ENCODE measurements around the gene RAB31.
"Not testable (repeated sequence)": the region's sequence is repeated elsewhere in the genome, so short reads cannot be mapped to it uniquely, and the experiment has no call there.

The RAB31 gene

DNA sequence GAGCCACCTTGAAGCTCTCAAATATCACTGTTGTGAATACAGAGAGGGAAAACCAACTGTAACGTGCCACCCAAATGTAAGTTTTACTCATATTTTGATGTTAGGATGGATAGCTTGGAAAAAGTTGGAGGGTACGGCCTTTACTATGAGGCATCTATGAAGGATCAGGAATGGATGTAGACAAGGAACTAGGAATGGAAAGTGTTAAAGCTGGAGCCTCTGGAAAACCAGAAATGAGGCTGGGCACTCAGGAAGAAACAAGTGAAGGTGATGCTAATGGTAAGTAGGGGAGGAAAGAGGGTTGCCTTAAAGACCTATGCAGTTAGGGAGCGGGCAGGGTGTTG is 177.9 kb downstream of the RAB31 start:
- Mint-ChIP-seq H3K27me3 (no peaks in the 10 kb centered on the region), H3K4me3 (no peak overlapping the region), H3K9me3 (no peaks in the 10 kb centered on the region), H3K27ac (no peak overlapping the region), H3K36me3 (ENCODE audit: low read depth) (no peaks in the 10 kb centered on the region), H3K4me1 (ENCODE audit: low read depth) (no peaks in the 10 kb centered on the region)
- DNase-seq: no peak

DNA sequence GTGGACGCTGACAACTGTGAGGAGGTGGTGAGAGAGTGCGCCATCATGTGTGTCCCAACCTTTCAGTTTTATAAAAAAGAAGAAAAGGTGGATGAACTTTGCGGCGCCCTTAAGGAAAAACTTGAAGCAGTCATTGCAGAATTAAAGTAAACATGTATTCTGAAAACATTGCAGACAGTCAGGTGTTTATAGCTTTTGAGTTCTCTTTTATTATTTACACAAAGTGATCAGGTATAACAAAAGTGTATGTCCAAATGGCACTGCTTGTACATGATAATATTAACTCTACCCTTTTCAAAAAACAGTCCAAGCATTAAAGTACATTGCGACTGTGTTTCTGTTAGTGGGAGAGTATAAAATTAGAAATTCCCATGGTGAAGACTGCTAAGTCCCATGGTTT is 179.9 kb downstream of the RAB31 start:
- Mint-ChIP-seq H3K9me3 (no peaks in the 10 kb centered on the region), H3K4me3 (no peak overlapping the region), H3K27me3 (no peaks in the 10 kb centered on the region), H3K36me3 (ENCODE audit: low read depth) (no peaks in the 10 kb centered on the region), H3K4me1 (ENCODE audit: low read depth) (no peaks in the 10 kb centered on the region), H3K27ac (no peak overlapping the region)
- DNase-seq: no peak

DNA sequence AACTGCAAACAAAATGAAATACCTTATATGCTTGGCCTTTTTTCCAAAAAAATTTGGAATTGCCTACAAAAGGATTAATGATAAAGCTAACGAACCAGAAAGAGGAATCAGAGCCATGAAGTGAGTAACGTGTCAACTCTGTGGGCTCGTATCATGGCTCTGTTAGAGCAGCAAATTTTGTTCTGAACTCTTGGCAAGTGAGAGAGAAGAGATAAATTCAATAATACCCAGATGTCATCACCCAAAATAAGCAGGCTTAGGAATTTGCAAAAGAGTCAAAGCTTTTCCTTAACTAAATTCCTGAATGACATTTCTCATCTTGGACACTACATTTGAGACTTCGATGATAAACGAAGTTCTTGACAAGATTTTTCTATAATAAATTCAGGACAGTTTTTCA is 182.1 kb downstream of the RAB31 start:
- H3K36me3 Mint-ChIP-seq (ENCODE audit: low read depth): no peaks in the 10 kb centered on the region

DNA sequence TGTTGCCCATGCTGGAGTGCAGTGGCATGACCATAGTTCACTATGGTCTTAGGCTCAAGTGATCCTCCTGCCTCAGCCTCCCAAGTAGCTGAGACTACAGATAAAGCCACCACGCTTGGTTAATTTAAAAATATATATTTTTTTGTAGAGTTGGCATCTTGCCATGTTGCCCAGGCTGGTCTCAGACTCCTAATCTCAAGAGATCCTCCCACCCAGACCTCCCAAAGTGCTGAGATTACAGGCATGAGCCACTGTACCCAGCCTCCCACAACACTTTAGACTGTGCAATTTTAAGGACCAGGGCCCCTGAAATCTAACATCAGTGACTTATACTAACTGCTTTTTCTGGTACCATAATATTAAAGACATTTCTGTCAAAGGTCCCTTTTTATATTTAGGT is 182.9 kb downstream of the RAB31 start:
- H3K4me3 Mint-ChIP-seq: no peak overlapping the region
- H3K36me3 Mint-ChIP-seq (ENCODE audit: low read depth): no peaks in the 10 kb centered on the region
- no peak for DNase-seq
- H3K9me3 Mint-ChIP-seq: no peaks in the 10 kb centered on the region
- no peaks in the 10 kb centered on the region for H3K4me1 Mint-ChIP-seq (ENCODE audit: low read depth)
- H3K27me3 Mint-ChIP-seq: no peaks in the 10 kb centered on the region
- no peak overlapping the region for H3K27ac Mint-ChIP-seq

More for the DNA sequence above, 182.1 kb downstream of the RAB31 start:
- Mint-ChIP-seq H3K27ac (no peak overlapping the region), H3K9me3 (no peaks in the 10 kb centered on the region), H3K27me3 (no peaks in the 10 kb centered on the region), H3K4me1 (ENCODE audit: low read depth) (no peaks in the 10 kb centered on the region), H3K4me3 (no peak overlapping the region)
- DNase-seq: no peak

DNA sequence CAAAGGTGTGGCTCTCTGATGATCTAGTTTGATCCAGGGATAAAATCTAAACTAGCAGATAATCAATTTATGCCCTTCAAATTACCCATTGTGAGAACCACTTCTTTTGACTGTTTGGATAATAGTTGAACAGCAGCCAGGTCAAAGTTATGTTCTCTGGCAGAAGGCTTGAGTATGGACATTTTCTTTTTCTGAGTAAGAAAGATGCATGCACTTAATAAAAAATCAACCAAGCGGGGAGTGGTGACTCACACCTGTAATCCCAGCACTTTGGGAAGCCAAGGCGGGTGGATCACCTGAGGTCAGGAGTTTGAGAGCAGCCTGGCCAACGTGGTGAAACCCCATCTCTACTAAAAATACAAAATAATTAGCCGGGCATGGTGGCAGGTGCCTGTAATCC is 183.4 kb downstream of the RAB31 start:
- H3K27me3 Mint-ChIP-seq; H3K36me3 Mint-ChIP-seq (ENCODE audit: low read depth); H3K9me3 Mint-ChIP-seq; H3K4me1 Mint-ChIP-seq (ENCODE audit: low read depth); DNase-seq; H3K27ac Mint-ChIP-seq; H3K4me3 Mint-ChIP-seq: not testable (repeated sequence)

DNA sequence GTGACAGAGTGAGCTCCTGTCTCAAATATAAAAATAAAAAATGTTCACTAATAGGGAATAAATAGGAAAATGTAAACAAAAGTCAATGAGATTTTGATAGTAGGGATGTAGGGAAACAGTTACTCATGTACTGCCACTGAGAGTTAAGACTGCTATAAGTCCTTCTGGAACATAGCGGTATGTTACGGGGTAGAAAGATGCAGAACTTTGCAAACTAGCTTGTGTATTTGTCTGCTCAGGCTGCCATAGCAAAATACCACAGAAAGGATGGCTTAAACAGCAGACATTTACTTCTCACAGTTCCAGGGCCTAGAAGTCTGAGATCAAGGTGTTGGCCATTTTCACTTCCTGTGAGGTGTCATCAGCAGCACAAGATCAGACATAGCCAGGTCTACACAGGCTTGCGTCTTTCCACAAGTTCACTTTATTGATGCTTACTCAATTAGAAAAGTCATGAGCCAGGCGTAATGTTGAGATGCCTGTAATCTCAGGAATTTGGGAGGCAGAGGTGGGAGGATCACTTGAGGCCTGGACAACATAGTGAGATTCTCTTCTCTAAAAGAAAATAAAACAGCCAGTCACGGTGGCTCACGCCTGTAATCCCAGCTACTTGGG is 186.5 kb downstream of the RAB31 start:
- no peak for DNase-seq
- no peak overlapping the region for H3K27ac Mint-ChIP-seq
- H3K9me3 Mint-ChIP-seq: no peaks in the 10 kb centered on the region
- H3K4me1 Mint-ChIP-seq (ENCODE audit: low read depth): peaks cover 8% of the 10 kb centered on the region
- no peak overlapping the region for H3K4me3 Mint-ChIP-seq
- H3K36me3 Mint-ChIP-seq (ENCODE audit: low read depth): no peaks in the 10 kb centered on the region
- H3K27me3 Mint-ChIP-seq: no peaks in the 10 kb centered on the region

DNA sequence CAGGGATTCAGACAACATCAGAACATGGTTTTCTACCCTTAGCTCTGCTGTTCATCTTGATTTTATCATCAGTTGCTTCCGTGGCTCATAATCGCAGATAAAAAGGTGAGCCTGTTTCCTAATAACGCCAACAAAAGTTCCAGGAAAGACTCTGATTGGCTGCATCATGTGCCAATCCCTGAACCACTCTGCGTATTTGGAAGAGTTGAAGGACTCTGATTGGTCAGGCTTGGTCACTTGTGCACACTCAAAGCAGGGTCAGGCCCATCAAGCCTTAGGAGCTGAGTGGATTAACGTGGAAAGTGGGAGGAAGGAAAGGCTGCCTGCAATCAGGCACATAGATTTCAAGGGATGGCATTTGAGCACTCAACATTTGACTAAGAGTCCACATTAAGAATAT is 189.0 kb downstream of the RAB31 start:
- DNase-seq: no peak
- H3K4me1 Mint-ChIP-seq (ENCODE audit: low read depth): peaks cover 8% of the 10 kb centered on the region
- H3K27ac Mint-ChIP-seq: no peak overlapping the region
- no peak overlapping the region for H3K4me3 Mint-ChIP-seq
- H3K27me3 Mint-ChIP-seq: no peaks in the 10 kb centered on the region
- no peaks in the 10 kb centered on the region for H3K9me3 Mint-ChIP-seq
- H3K36me3 Mint-ChIP-seq (ENCODE audit: low read depth): no peaks in the 10 kb centered on the region

DNA sequence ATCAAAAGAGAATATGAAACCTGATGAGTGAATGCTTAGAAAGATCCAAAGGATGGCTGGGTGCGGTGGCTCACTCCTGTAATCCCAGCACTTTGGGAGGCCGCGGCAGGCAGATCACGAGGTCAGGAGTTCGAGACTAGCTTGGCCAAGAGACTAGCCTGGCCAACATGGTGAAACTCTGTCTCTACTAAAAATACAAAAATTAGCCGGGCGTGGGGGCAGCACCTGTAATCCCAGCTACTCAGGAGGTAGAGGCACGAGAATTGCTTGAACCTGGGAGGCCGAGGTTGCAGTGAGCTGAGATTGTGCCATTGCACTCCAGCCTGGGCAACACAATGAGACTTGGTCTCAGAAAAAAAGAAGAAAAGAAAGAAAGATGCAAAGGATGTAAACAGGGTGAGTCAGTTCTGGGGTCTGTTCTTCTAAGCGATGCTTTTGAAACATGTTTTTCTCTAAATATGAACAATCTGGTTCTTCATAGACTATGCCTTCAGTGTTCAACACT is 189.7 kb downstream of the RAB31 start:
- not testable (repeated sequence) for H3K4me1 Mint-ChIP-seq (ENCODE audit: low read depth); H3K36me3 Mint-ChIP-seq (ENCODE audit: low read depth); H3K27ac Mint-ChIP-seq; H3K4me3 Mint-ChIP-seq; DNase-seq; H3K27me3 Mint-ChIP-seq; H3K9me3 Mint-ChIP-seq

DNA sequence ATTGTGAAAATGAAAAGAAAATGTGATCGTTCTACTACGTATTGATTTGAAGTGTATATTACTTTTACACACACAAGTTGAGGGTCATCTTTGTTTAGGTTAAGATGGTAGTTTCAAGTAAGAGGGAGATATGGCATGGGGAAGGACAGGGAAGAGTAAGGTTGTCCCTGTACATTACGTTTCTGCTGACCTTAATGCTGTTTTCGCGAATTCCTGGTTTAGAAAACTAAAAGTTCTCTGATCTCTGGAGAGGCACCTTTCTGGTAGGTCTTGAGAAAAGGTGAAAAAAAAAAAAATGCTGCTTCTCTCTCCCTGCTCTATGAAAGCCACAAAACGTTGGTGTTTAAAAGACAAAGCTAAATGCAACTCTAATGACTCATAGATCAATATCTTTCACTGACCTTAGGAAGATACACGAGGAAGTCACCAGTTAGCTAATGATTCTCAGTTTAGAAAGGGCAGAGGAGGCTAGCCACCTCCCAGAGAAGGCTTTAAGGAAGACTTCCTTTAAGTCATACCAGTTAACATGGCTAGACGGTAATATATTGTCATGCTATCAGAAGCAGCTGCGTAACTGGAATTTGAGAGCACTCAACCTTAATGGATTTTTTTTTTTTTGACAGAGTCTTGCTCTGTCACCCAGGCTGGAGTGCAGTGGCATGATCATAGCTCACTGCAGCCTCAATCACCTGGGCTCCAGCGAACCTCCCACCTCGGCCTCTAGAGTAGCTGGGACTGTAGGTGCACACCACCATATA is 190.9 kb downstream of the RAB31 start:
- peaks cover 8% of the 10 kb centered on the region for H3K4me1 Mint-ChIP-seq (ENCODE audit: low read depth)

DNA sequence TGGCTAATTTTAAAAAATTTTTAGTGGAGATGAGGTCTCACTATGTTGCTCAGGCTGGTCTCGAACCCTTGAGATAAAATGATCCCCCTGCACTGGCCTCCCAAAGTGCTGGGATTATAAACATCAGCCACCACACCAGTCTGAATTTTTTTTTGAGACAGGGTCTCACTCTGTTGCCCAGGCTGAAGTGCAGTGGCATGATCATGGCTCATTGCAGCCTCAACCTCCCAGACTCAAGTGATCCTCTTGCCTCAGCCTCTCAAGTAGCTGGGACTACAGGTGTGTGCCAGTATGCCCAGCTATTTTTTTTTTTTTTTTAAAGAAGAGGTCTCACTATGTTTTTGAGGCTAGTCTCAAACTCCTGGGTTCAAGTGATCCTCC is 191.4 kb downstream of the RAB31 start:
- not testable (repeated sequence) for H3K27me3 Mint-ChIP-seq; H3K9me3 Mint-ChIP-seq; DNase-seq; H3K27ac Mint-ChIP-seq; H3K4me1 Mint-ChIP-seq (ENCODE audit: low read depth); H3K36me3 Mint-ChIP-seq (ENCODE audit: low read depth); H3K4me3 Mint-ChIP-seq

More for the DNA sequence above, 190.9 kb downstream of the RAB31 start:
- Mint-ChIP-seq H3K36me3 (ENCODE audit: low read depth) (no peaks in the 10 kb centered on the region), H3K27me3 (peaks cover 10% of the 10 kb centered on the region), H3K9me3 (no peaks in the 10 kb centered on the region), H3K27ac (no peak overlapping the region), H3K4me3 (no peak overlapping the region)
- DNase-seq: no peak

DNA sequence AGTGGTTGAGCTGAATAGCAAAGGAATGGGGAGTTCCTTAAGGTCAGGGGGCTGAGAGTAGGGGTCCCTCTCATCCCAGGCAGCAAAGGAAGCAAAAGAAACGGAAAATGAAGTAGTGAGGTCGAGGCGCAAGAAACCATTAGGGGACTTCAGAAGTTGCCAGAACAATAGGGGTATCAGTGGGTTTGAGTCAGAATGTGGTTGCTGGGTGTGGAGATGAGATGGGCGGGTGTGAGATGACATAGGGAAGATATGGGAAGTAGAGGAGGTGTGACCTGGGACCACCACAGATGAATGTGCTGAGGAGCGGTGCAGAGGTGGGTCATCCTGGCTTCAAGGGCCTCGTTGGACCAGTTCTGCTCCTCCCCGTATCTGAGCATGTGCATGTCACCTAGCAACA is 192.6 kb downstream of the RAB31 start:
- Mint-ChIP-seq H3K36me3 (ENCODE audit: low read depth) (no peaks in the 10 kb centered on the region), H3K27me3 (peaks cover 21% of the 10 kb centered on the region), H3K9me3 (no peaks in the 10 kb centered on the region), H3K4me1 (ENCODE audit: low read depth) (peaks cover 8% of the 10 kb centered on the region), H3K27ac (no peak overlapping the region), H3K4me3 (no peak overlapping the region)
- DNase-seq: no peak

DNA sequence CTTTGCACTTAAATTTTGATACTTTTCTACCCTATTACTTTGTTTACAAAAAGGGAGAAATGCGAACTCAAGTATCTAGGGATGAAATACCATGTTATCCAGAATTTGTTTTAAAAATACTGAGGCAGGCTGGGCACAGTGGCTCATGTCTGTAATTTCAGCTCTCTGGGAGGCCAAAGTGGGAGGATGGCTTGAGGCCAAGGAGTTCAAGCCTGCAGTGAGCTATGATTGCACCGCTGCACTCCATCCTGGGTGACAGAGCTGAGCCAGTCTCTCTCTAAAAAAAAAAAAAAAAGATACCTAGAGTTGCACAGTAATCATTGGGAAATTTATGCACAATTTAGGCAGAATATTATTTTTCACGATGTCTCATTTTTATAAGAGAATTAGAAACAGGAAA is 193.3 kb downstream of the RAB31 start:
- no peaks in the 10 kb centered on the region for H3K36me3 Mint-ChIP-seq (ENCODE audit: low read depth)
- peaks cover 8% of the 10 kb centered on the region for H3K4me1 Mint-ChIP-seq (ENCODE audit: low read depth)
- H3K27me3 Mint-ChIP-seq: peaks cover 25% of the 10 kb centered on the region
- H3K27ac Mint-ChIP-seq: no peak overlapping the region
- no peak for DNase-seq
- no peaks in the 10 kb centered on the region for H3K9me3 Mint-ChIP-seq
- no peak overlapping the region for H3K4me3 Mint-ChIP-seq

DNA sequence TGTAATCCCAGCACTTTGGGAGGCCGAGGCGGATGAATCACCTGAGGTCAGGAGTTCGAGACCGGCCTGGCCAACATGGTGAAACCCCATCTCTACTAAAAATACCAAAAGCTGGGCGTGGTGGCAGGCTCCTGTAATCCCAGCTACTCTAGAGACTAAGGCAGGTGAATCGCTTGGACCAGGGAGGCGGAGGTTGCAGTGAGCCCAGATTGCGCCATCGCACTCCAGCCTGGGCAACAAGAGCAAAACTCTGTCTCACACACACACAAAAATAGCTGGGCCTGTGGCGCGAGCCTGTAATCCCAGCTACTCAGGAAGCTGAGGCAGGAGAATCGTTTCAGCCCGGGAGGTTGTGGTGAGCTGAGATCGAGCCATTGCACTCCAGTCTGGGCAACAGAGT is 194.2 kb downstream of the RAB31 start:
- not testable (repeated sequence) for H3K4me1 Mint-ChIP-seq (ENCODE audit: low read depth); H3K36me3 Mint-ChIP-seq (ENCODE audit: low read depth); H3K27ac Mint-ChIP-seq; H3K9me3 Mint-ChIP-seq; H3K4me3 Mint-ChIP-seq; DNase-seq
- H3K27me3 Mint-ChIP-seq: peaks cover 27% of the 10 kb centered on the region

DNA sequence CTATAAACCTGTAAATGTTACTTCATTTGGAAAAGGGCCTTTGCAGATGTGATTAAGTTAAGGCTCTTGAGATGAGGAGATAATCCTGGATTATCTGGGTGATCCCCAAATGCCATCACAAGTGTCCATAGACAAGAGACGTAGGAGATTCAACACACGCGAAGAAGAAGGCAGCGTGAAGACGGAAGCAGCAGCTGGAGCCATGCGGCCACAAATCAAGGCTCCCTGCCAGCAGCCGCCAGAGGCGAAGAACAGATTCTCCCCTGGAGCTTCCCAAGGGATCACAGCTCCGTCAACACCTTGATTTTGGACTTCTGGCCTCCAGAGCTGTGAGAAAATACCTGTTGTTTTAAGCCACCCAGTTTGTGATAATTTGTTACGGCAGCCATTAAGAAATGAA is 194.7 kb downstream of the RAB31 start:
- peaks cover 27% of the 10 kb centered on the region for H3K27me3 Mint-ChIP-seq
- no peak overlapping the region for H3K4me3 Mint-ChIP-seq
- H3K36me3 Mint-ChIP-seq (ENCODE audit: low read depth): no peaks in the 10 kb centered on the region
- no peaks in the 10 kb centered on the region for H3K9me3 Mint-ChIP-seq
- no peak for DNase-seq
- no peak overlapping the region for H3K27ac Mint-ChIP-seq
- peaks cover 8% of the 10 kb centered on the region for H3K4me1 Mint-ChIP-seq (ENCODE audit: low read depth)

DNA sequence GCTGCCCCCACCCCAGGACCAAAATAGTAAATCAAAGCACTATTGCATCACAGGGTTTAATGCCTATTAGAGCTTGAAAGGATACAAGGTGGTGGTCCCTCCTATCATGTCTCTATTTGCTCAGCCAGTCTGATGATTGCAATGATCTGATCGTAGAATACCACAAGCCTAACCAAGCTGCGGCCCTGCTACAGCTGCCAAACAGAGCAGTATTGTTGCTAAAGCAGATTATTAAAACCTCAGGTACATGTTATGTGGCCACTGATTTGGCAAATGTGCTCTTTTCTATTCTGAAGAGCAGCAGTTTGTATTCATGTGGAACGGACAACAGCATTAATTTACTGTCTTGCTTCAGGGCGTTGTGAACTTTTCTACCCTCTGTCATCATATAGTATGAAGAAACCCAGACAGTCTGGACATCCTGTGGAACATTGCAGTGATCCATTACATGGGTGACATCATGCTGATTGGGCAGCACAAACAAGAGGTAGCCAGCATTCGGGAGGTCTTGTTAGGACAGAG is 197.4 kb downstream of the RAB31 start:
- no peak overlapping the region for H3K4me3 Mint-ChIP-seq
- DNase-seq: no peak

More for the DNA sequence above, 197.4 kb downstream of the RAB31 start:
- Mint-ChIP-seq H3K36me3 (ENCODE audit: low read depth) (no peaks in the 10 kb centered on the region), H3K9me3 (no peaks in the 10 kb centered on the region), H3K27ac (no peak overlapping the region), H3K4me1 (ENCODE audit: low read depth) (no peaks in the 10 kb centered on the region), H3K27me3 (peaks cover 27% of the 10 kb centered on the region)
